Kasumi-1 (cell line): Measurements from ENCODE around the gene PLA1A.

Source experiments
- DNase-seq, 2 experiments: peaks; one replicate each; lab custom pipeline; 2025; lab: John Stamatoyannopoulos, UW

The PLA1A gene

GRCh38 chr3:119636891-119637611 lies 39.4 kb downstream of the PLA1A start:
- DNase-seq, result no peak

GRCh38 chr3:119637679-119638477 lies 40.2 kb downstream of the PLA1A start:
- peak; percentile 41 to 50 for DNase-seq

- no peak for DNase-seq
These were observed 42.0 kb downstream of the PLA1A start for GRCh38 chr3:119639494-119640350.

GRCh38 chr3:119641416-119641815 lies 43.7 kb downstream of the PLA1A start:
- no peak for DNase-seq

GRCh38 chr3:119642746-119643473 lies 45.2 kb downstream of the PLA1A start:
- DNase-seq, result no peak

- DNase-seq, result no peak
These were observed 45.8 kb downstream of the PLA1A start for GRCh38 chr3:119643528-119643927.

- DNase-seq, result no peak
These were observed 46.8 kb downstream of the PLA1A start for GRCh38 chr3:119644481-119644880.

GRCh38 chr3:119645813-119646212 lies 48.1 kb downstream of the PLA1A start:
- no peak for DNase-seq

GRCh38 chr3:119647171-119647570 lies 49.5 kb downstream of the PLA1A start:
- DNase-seq, result no peak

GRCh38 chr3:119647843-119648575 lies 50.3 kb downstream of the PLA1A start:
- DNase-seq, result no peak

- DNase-seq, result no peak
These were observed 52.1 kb downstream of the PLA1A start for GRCh38 chr3:119649761-119650160.

- no peak for DNase-seq
These were observed 54.8 kb downstream of the PLA1A start for GRCh38 chr3:119652306-119653033.

- peak; percentile 52 to 62 for DNase-seq
These were observed 56.2 kb downstream of the PLA1A start for GRCh38 chr3:119653876-119654275.

- DNase-seq, result peak; percentile 6 to 14
These were observed 60.4 kb downstream of the PLA1A start for GRCh38 chr3:119657887-119658702.

- DNase-seq, result no peak
These were observed 61.3 kb downstream of the PLA1A start for GRCh38 chr3:119658994-119659393.

- DNase-seq, result peak in 1 of 2 experiments; percentile 4
These were observed 62.1 kb downstream of the PLA1A start for GRCh38 chr3:119659606-119660291.

GRCh38 chr3:119660474-119661440 lies 63.1 kb downstream of the PLA1A start, which contains the start of gene POPDC2:
POPDC2 (minus strand) TSS chr3:119660589; CDS start chr3:119660423, 166 bp downstream.
- DNase-seq, result no peak
